HG03439 (cell line): ENCODE measurements around the gene PLP1.
"Not testable (repeated sequence)": the region's sequence is repeated elsewhere in the genome, so short reads cannot be mapped to it uniquely, and the experiment has no call there.

ENCODE experiments used
- ATAC-seq: cut with Tn5 transposase; IDR thresholded peaks from one replicate; pipeline ENCODE4 v1.9.1; 2021; ENCODE audit warnings: mild to moderate bottlenecking, moderate library complexity; ENCODE audit not compliant: unreplicated experiment

PLP1 gene

GRCh38 chrX:103780336-103781061 is 3.9 kb downstream of the PLP1 start:
- ATAC-seq, result no peak

- ATAC-seq, result no peak
These were observed 4.4 kb downstream of the PLP1 start for GRCh38 chrX:103781062-103781402.

- ATAC-seq, result no peak
These were observed 5.1 kb downstream of the PLP1 start for GRCh38 chrX:103781706-103782105.

GRCh38 chrX:103782640-103783039 is 6.0 kb downstream of the PLP1 start:
- ATAC-seq, result no peak

GRCh38 chrX:103783196-103783595 is 6.6 kb downstream of the PLP1 start:
- no peak for ATAC-seq

GRCh38 chrX:103783971-103784370 is 7.3 kb downstream of the PLP1 start:
- no peak for ATAC-seq

GRCh38 chrX:103789004-103789403 is 12.4 kb downstream of the PLP1 start:
- no peak for ATAC-seq

- no peak for ATAC-seq
These were observed 14.6 kb downstream of the PLP1 start for GRCh38 chrX:103791228-103791627.

GRCh38 chrX:103791826-103792485 is 15.3 kb downstream of the PLP1 start:
- no peak for ATAC-seq

GRCh38 chrX:103792916-103793544 is 16.4 kb downstream of the PLP1 start:
- no peak for ATAC-seq

- ATAC-seq, result no peak
These were observed 16.9 kb downstream of the PLP1 start for GRCh38 chrX:103793545-103793940.

- no peak for ATAC-seq
These were observed 17.5 kb downstream of the PLP1 start for GRCh38 chrX:103794119-103794518.

- no peak for ATAC-seq
These were observed 21.1 kb downstream of the PLP1 start for GRCh38 chrX:103797691-103798090.

- ATAC-seq, result no peak
These were observed 23.7 kb downstream of the PLP1 start for GRCh38 chrX:103800318-103800717.

GRCh38 chrX:103805860-103806259 is 29.2 kb downstream of the PLP1 start:
- no peak for ATAC-seq

- ATAC-seq, result no peak
These were observed 30.3 kb downstream of the PLP1 start for GRCh38 chrX:103806862-103807474.

GRCh38 chrX:103811858-103812257 is 35.2 kb downstream of the PLP1 start:
- no peak for ATAC-seq

- ATAC-seq, result not testable (repeated sequence)
These were observed 40.5 kb downstream of the PLP1 start for GRCh38 chrX:103817101-103817500.

GRCh38 chrX:103817502-103817901 is 40.9 kb downstream of the PLP1 start:
- no peak for ATAC-seq

GRCh38 chrX:103818842-103819619 is 42.4 kb downstream of the PLP1 start:
- ATAC-seq, result no peak

GRCh38 chrX:103820802-103821201 is 44.2 kb downstream of the PLP1 start:
- ATAC-seq, result not testable (repeated sequence)
